ENCODE results near the gene SDC1. TPM values are rescaled to one million over a fixed set of nuclear protein-coding genes. Genes with fewer than 3 reads are reported as not detected.

SDC1 gene
- polyA plus RNA-seq, 1 of the 3 experiments (the other 2 are of a cell fraction) = 122 TPM

DNA sequence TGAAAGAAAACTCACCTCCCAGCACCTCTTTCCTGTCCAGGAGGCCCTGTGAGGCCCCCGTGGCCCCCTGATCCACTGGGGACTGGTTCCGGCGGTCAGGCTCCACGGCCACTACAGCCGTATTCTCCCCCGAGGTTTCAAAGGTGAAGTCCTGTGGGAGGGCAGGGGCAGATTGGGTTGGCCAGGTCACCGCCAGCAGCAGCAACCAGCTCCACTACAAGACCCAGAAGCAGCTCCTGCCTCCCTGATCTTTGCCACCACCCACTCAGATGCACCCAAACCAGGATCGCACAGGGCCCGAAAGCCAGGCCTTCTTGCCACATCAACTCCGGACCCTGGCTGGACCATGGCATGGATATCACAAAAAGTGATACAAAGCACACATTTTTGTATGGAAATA, 21.9 kb downstream of the SDC1 start:
- H3K4me2 ChIP-seq = no peak overlapping the region
- H2AFZ ChIP-seq (ENCODE audit: low read depth) = no peak overlapping the region
- peaks cover 0 to 42% of the 10 kb centered on the region in 2 experiments for H3K36me3 ChIP-seq (replicated peaks in 1 of 2; ENCODE audit: control insufficient read depth in 1 of 2, insufficient read depth in 2 of 2, low read length in 1 of 2)
- H3K9me2 ChIP-seq = no peaks in the 10 kb centered on the region
- no peaks in the 10 kb centered on the region for H3F3A ChIP-seq (replicated peaks; ENCODE audit: insufficient read depth)
- 97% methylated on average over 9 of the region's 10 CpGs for WGBS (ENCODE audit: low lambda C conversion rate)
- peaks cover 5% of the 10 kb centered on the region; the same call in 1 of the 2 replicates for H3K79me2 ChIP-seq (ENCODE audit: insufficient read depth)
- H3K4me1 ChIP-seq (ENCODE audit: control insufficient read depth in 1 of 2, insufficient read depth in 2 of 2, low read depth in 1 of 2, low read length in 1 of 2) = peaks cover 0 to 26% of the 10 kb centered on the region in 2 experiments; a peak in 1 of 4 replicates
- no peak for DNase-seq
- H4K20me1 ChIP-seq (ENCODE audit: insufficient read depth) = no peaks in the 10 kb centered on the region
- H3K9ac ChIP-seq = no peak overlapping the region
- H3K27ac ChIP-seq (ENCODE audit: low read depth in 2 of 2, low read length in 1 of 2) = no peak overlapping the region
- ChIA-PET CTCF (interaction anchor here (2.6 to 3.8 kb wide), 2 partner anchors 10 to 68 kb away, joined by 9 to 18 read pairs; no protein-coding TSS in a partner anchor), POLR2A (interaction anchor here (0.9 kb wide), 1 partner anchor 20 kb away, joined by 3 read pairs; no protein-coding TSS in a partner anchor)
- no peak overlapping the region for H3K4me3 ChIP-seq (ENCODE audit: low read depth in 2 of 2, low read length in 1 of 2)
- no peak for TF ChIP-seq ELF1 (IDR thresholded peaks at IDR 0.05)
- TF ChIP-seq POLR2AphosphoS5 (IDR thresholded peaks at IDR 0.05; ENCODE audit: low read depth, low read length) = no peak
- TF ChIP-seq CTCF (IDR thresholded peaks at IDR 0.05) = no peak
- TF ChIP-seq CHD2 (IDR thresholded peaks at IDR 0.05; ENCODE audit: low read length, partially characterized antibody) = no peak
- TF ChIP-seq NFIC (IDR thresholded peaks at IDR 0.05; ENCODE audit: borderline replicate concordance) = no peak
- no peak for TF ChIP-seq FOSL2 (IDR thresholded peaks at IDR 0.05; ENCODE audit: borderline replicate concordance, low read depth)
- TF ChIP-seq, protein P1, sequence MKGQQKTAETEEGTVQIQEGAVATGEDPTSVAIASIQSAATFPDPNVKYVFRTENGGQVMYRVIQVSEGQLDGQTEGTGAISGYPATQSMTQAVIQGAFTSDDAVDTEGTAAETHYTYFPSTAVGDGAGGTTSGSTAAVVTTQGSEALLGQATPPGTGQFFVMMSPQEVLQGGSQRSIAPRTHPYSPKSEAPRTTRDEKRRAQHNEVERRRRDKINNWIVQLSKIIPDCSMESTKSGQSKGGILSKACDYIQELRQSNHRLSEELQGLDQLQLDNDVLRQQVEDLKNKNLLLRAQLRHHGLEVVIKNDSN (IDR thresholded peaks at IDR 0.05; ENCODE audit: borderline replicate concordance, low read depth) = no peak
- no peak for TF ChIP-seq RAD21 (IDR thresholded peaks at IDR 0.05; ENCODE audit: low read length)
- TF ChIP-seq FOXJ3 (CRISPR knock-in tag; IDR thresholded peaks at IDR 0.05) = no peak
- no peak for TF ChIP-seq TCF12 (IDR thresholded peaks at IDR 0.05)
- no peak for TF ChIP-seq RCOR1 (IDR thresholded peaks at IDR 0.05; ENCODE audit: low read length)
- no peak for TF ChIP-seq FOXM1 (IDR thresholded peaks at IDR 0.05; ENCODE audit: low read depth)
- no peak for TF ChIP-seq MXI1 (IDR thresholded peaks at IDR 0.05; ENCODE audit: low read depth, low read length)
- no peak for TF ChIP-seq EP300 (IDR thresholded peaks at IDR 0.05; ENCODE audit: borderline replicate concordance in 1 of 2, low read depth in 1 of 2, low read length in 1 of 2)
- no peaks in the 10 kb centered on the region for H3K9me3 ChIP-seq
- H3K27me3 ChIP-seq (ENCODE audit: insufficient read depth) = no peaks in the 10 kb centered on the region

DNA sequence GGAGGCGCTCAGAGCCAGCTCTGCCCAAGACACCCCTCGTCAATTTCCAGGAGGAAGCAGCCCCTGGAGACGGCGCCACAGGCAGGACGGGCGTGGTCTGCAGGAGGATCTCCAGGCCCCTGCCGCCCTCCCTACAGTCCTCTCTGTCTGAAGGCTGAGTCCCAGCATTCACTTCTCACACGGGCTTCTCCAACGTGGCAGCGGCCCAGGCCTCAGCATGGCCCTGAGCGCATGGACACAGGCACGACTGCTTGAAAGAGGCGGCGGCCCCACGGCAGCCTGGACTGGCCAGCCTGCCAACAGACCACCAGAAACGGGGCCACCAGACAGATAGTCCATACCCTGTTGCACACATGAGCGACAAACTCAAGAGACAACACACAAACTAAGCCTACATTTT, 23.3 kb downstream of the SDC1 start:
- Histone ChIP-seq H3K36me3 (replicated peaks in 1 of 2; ENCODE audit: control insufficient read depth in 1 of 2, insufficient read depth in 2 of 2, low read length in 1 of 2) (peaks cover 0 to 42% of the 10 kb centered on the region in 2 experiments), H3F3A (replicated peaks; ENCODE audit: insufficient read depth) (no peaks in the 10 kb centered on the region), H3K9me3 (no peaks in the 10 kb centered on the region), H2AFZ (ENCODE audit: low read depth) (no peak overlapping the region), H3K27ac (ENCODE audit: low read depth in 2 of 2, low read length in 1 of 2) (no peak overlapping the region), H3K4me3 (ENCODE audit: low read depth in 2 of 2, low read length in 1 of 2) (no peak overlapping the region), H3K27me3 (ENCODE audit: insufficient read depth) (no peaks in the 10 kb centered on the region), H4K20me1 (ENCODE audit: insufficient read depth) (no peaks in the 10 kb centered on the region), H3K4me1 (ENCODE audit: control insufficient read depth in 1 of 2, insufficient read depth in 2 of 2, low read depth in 1 of 2, low read length in 1 of 2) (peaks cover 0 to 26% of the 10 kb centered on the region in 2 experiments; a peak in 1 of 4 replicates), H3K9me2 (no peaks in the 10 kb centered on the region), H3K79me2 (ENCODE audit: insufficient read depth) (no peaks in the 10 kb centered on the region), H3K9ac (no peak overlapping the region), H3K4me2 (no peak overlapping the region)
- 97% methylated on average over 17 of the region's 17 CpGs for WGBS (ENCODE audit: low lambda C conversion rate)
- no peak for TF ChIP-seq NFIC (IDR thresholded peaks at IDR 0.05; ENCODE audit: borderline replicate concordance)
- no peak for TF ChIP-seq USF2 (IDR thresholded peaks at IDR 0.05; ENCODE audit: borderline replicate concordance, low read depth, low read length)
- no peak for TF ChIP-seq RFX5 (IDR thresholded peaks at IDR 0.05; ENCODE audit: low read length)
- CTCF ChIA-PET = no interaction called here
- POLR2A ChIA-PET = no interaction called here
- no peak for DNase-seq
